H9 (cell line): ENCODE results near the gene FPGS. TPM values are rescaled to one million over a fixed set of nuclear protein-coding genes. Genes with fewer than 3 reads are reported as not detected.

Source experiments
- DNase-seq: peaks from one replicate; pipeline ENCODE4 v3.0.0-alpha.2; 2017
- H2AFZ ChIP-seq: one replicate; pipeline ENCODE4 v1.6.1; 2013; ENCODE audit warnings: mild to moderate bottlenecking, low read length, control low read depth, moderate library complexity
- H2AK5ac ChIP-seq: 2 replicates; pipeline ENCODE4 v1.6.1; 2013; ENCODE audit warnings: low read length, control low read depth, mixed read lengths; ENCODE audit not compliant: insufficient read length
- H2BK120ac ChIP-seq: one replicate; pipeline ENCODE4 v1.6.1; 2013; ENCODE audit warnings: low read depth, mild to moderate bottlenecking, low read length, control low read depth, inconsistent platforms; ENCODE audit not compliant: poor library complexity, severe bottlenecking
- H2BK12ac ChIP-seq: 2 replicates; pipeline ENCODE4 v1.6.1; 2013; ENCODE audit warnings: low read length, control low read depth, mixed read lengths, low read depth; ENCODE audit not compliant: insufficient read length
- H2BK15ac ChIP-seq: 2 replicates; pipeline ENCODE4 v1.6.1; 2013; ENCODE audit warnings: low read depth, low read length, control low read depth
- H2BK20ac ChIP-seq: one replicate; pipeline ENCODE4 v1.6.1; 2013; ENCODE audit warnings: low read depth, mild to moderate bottlenecking, low read length, control low read depth, inconsistent platforms; ENCODE audit not compliant: poor library complexity, severe bottlenecking
- H2BK5ac ChIP-seq: 2 replicates; pipeline ENCODE4 v1.6.1; 2013; ENCODE audit warnings: low read length, control low read depth, mixed read lengths; ENCODE audit not compliant: insufficient read length
- H3K14ac ChIP-seq: 2 replicates; pipeline ENCODE4 v1.6.1; 2013; ENCODE audit warnings: low read length, control low read depth; ENCODE audit not compliant: insufficient read depth
- H3K18ac ChIP-seq: 2 replicates; pipeline ENCODE4 v1.6.1; 2013; ENCODE audit warnings: low read depth, mild to moderate bottlenecking, mixed read lengths, low read length, control low read depth; ENCODE audit not compliant: insufficient read length
- H3K23ac ChIP-seq: 2 replicates; pipeline ENCODE4 v1.6.1; 2013; ENCODE audit warnings: low read length, control low read depth, mixed read lengths, low read depth; ENCODE audit not compliant: insufficient read length
- H3K23me2 ChIP-seq: 2 replicates; pipeline ENCODE4 v1.6.1; 2013; ENCODE audit warnings: low read depth, mild to moderate bottlenecking, mixed read lengths, low read length, control low read depth; ENCODE audit not compliant: insufficient read length, poor library complexity, severe bottlenecking
- H3K27ac ChIP-seq: 2 replicates; pipeline ENCODE4 v1.5.1; 2013; ENCODE audit warnings: low read length, control low read depth, mixed read lengths, low read depth; ENCODE audit not compliant: insufficient read length
- H3K27me3 ChIP-seq: 2 replicates; pipeline ENCODE4 v1.6.1; 2013; ENCODE audit warnings: low read length, control low read depth, inconsistent platforms; ENCODE audit not compliant: insufficient read depth
- H3K4ac ChIP-seq: 2 replicates; pipeline ENCODE4 v1.6.1; 2013; ENCODE audit warnings: low read depth, mild to moderate bottlenecking, control low read depth, inconsistent platforms, low read length, moderate library complexity
- H3K4me1 ChIP-seq: 2 replicates; pipeline ENCODE4 v1.6.1; 2013; ENCODE audit warnings: low read length, control low read depth, inconsistent platforms; ENCODE audit not compliant: insufficient read depth
- H3K4me2 ChIP-seq: 2 replicates; pipeline ENCODE4 v1.6.1; 2013; ENCODE audit warnings: low read length, control low read depth, mixed read lengths; ENCODE audit not compliant: insufficient read length, insufficient read depth
- H3K56ac ChIP-seq: 2 replicates; pipeline ENCODE4 v1.6.1; 2013; ENCODE audit warnings: low read depth, mild to moderate bottlenecking, mixed read lengths, low read length, control low read depth; ENCODE audit not compliant: insufficient read length
- H3K79me1 ChIP-seq: 2 replicates; pipeline ENCODE4 v1.6.1; 2013; ENCODE audit warnings: low read depth, mild to moderate bottlenecking, moderate library complexity, low read length, control low read depth, inconsistent platforms; ENCODE audit not compliant: insufficient read depth, poor library complexity, severe bottlenecking
- H3K79me2 ChIP-seq: 2 replicates; pipeline ENCODE4 v1.6.1; 2013; ENCODE audit warnings: low read length, control low read depth, inconsistent platforms; ENCODE audit not compliant: insufficient read depth
- H3K9ac ChIP-seq: 2 replicates; pipeline ENCODE4 v1.6.1; 2013; ENCODE audit warnings: low read length, control low read depth, mixed read lengths; ENCODE audit not compliant: insufficient read length; ENCODE audit errors: extremely low read depth
- H3K9me3 ChIP-seq: one replicate; pipeline ENCODE4 v1.6.1; 2013; ENCODE audit warnings: low read depth, low read length, inconsistent platforms; ENCODE audit not compliant: control insufficient read depth
- H3T11ph ChIP-seq: one replicate; pipeline ENCODE4 v1.6.1; 2013; ENCODE audit warnings: mild to moderate bottlenecking, low read length, control low read depth, inconsistent platforms
- H4K20me1 ChIP-seq: one replicate; pipeline ENCODE4 v1.6.1; 2013; ENCODE audit not compliant: control insufficient read depth, insufficient read length, insufficient read depth
- H4K5ac ChIP-seq: 2 replicates; pipeline ENCODE4 v1.6.1; 2013; ENCODE audit warnings: low read depth, mild to moderate bottlenecking, mixed read lengths, low read length, control low read depth; ENCODE audit not compliant: insufficient read length
- H4K8ac ChIP-seq: replicated peaks from 2 replicates; pipeline ENCODE4 v1.6.1; 2013; ENCODE audit warnings: low read length, control low read depth, mixed read lengths, low read depth; ENCODE audit not compliant: insufficient read length
- H4K91ac ChIP-seq: 2 replicates; pipeline ENCODE4 v1.6.1; 2013; ENCODE audit warnings: low read depth, mild to moderate bottlenecking, moderate library complexity, mixed read lengths, low read length, control low read depth; ENCODE audit not compliant: insufficient read length
- H3K27ac Mint-ChIP-seq, 3 experiments: 2 replicates in 2 of 3; 3 replicates in 1 of 3; pipeline ENCODE4 v1.8.0; 2020 to 2021; ENCODE audit warnings: mixed read lengths in 3 of 3, mild to moderate bottlenecking in 1 of 3, moderate library complexity in 1 of 3
- H3K27me3 Mint-ChIP-seq: 2 replicates; pipeline ENCODE4 v1.8.0; 2021; ENCODE audit warnings: low read depth, mild to moderate bottlenecking, moderate library complexity, mixed read lengths
- H3K36me3 Mint-ChIP-seq, 3 experiments: 2 replicates in 2 of 3; 3 replicates in 1 of 3; pipeline ENCODE4 v1.8.0; 2020 to 2021; ENCODE audit warnings: low read depth in 3 of 3, mixed read lengths in 3 of 3; ENCODE audit not compliant: insufficient read depth in 1 of 3
- H3K4me1 Mint-ChIP-seq, 2 experiments: 2 replicates each; pipeline ENCODE4 v1.8.0; 2020; ENCODE audit warnings: mixed read lengths in 2 of 2
- H3K4me3 Mint-ChIP-seq, 2 experiments: 2 replicates in 1 of 2; 3 replicates in 1 of 2; pipeline ENCODE4 v1.8.0; 2020 to 2021; ENCODE audit warnings: mild to moderate bottlenecking in 2 of 2, mixed read lengths in 2 of 2, moderate library complexity in 1 of 2
- H3K9me3 Mint-ChIP-seq, 2 experiments: 2 replicates in 1 of 2; 3 replicates in 1 of 2; pipeline ENCODE4 v1.8.0; 2020; ENCODE audit warnings: mild to moderate bottlenecking in 2 of 2, mixed read lengths in 2 of 2, moderate library complexity in 1 of 2
- WGBS: extraction: QIAGEN DNeasy Blood & Tissue Kit; methylation state at CpG from one replicate; pipeline ENCODE4 v1.1.7; 2013; ENCODE audit warnings: missing lambda C conversion rate, low lambda C conversion rate, mixed read lengths; ENCODE audit not compliant: insufficient read length; ENCODE audit errors: extremely low coverage; 5-methylcytosine and 5-hydroxymethylcytosine counted together
- total RNA-seq: library from RNA; stranded (reverse); gene quantifications from 2 replicates; pipeline ENCODE4 v1.2.1, GENCODE V29; 2021
- TF ChIP-seq, protein P1 (sequence below): fragments of 200-600 bp; sonication (generic); conservative IDR thresholded peaks from 3 replicates; pipeline ENCODE4 v1.8.0; 2021; ENCODE audit warnings: antibody characterized with exemption, mild to moderate bottlenecking

Gene FPGS
- total RNA-seq, 1 experiment from 2014 or later: 68.4 TPM

GRCh38 chr9:127841087-127841835 is 38.6 kb downstream of the FPGS start:
- Histone ChIP-seq H3K27ac (no peak overlapping the region), H4K20me1 (no peaks in the 10 kb centered on the region), H4K91ac (no peak overlapping the region), H2AFZ (no peak overlapping the region), H2BK12ac (no peak overlapping the region), H2BK20ac (no peak overlapping the region), H3K4me1 (no peaks in the 10 kb centered on the region), H3K4ac (no peak overlapping the region), H4K5ac (no peak overlapping the region), H3K9me3 (no peaks in the 10 kb centered on the region), H2BK15ac (no peak overlapping the region), H2BK5ac (no peak overlapping the region), H4K8ac (no peak overlapping the region), H3K23ac (no peak overlapping the region), H3K4me2 (no peak overlapping the region), H3K56ac (no peak overlapping the region), H3K14ac (no peak overlapping the region), H2AK5ac (no peak overlapping the region), H3T11ph (no peak overlapping the region), H2BK120ac (no peak overlapping the region), H3K27me3 (no peaks in the 10 kb centered on the region), H3K9ac (no peak overlapping the region), H3K18ac (no peak overlapping the region), H3K79me2 (no peaks in the 10 kb centered on the region), H3K23me2 (no peaks in the 10 kb centered on the region), H3K79me1 (no peaks in the 10 kb centered on the region)
- Mint-ChIP-seq H3K27ac (peak overlapping the region in 1 of 3 experiments; percentile 36; a peak in 2 of 7 replicates), H3K27me3 (no peaks in the 10 kb centered on the region), H3K9me3 (no peaks in the 10 kb centered on the region), H3K4me1 (peaks cover 4 to 6% of the 10 kb centered on the region in 2 experiments; a peak in 3 of 4 replicates), H3K36me3 (no peaks in the 10 kb centered on the region), H3K4me3 (no peak overlapping the region)
- DNase-seq: no peak
- no CpG with 5 or more reads among the region's 15 CpGs for WGBS
- TF ChIP-seq, protein P1, sequence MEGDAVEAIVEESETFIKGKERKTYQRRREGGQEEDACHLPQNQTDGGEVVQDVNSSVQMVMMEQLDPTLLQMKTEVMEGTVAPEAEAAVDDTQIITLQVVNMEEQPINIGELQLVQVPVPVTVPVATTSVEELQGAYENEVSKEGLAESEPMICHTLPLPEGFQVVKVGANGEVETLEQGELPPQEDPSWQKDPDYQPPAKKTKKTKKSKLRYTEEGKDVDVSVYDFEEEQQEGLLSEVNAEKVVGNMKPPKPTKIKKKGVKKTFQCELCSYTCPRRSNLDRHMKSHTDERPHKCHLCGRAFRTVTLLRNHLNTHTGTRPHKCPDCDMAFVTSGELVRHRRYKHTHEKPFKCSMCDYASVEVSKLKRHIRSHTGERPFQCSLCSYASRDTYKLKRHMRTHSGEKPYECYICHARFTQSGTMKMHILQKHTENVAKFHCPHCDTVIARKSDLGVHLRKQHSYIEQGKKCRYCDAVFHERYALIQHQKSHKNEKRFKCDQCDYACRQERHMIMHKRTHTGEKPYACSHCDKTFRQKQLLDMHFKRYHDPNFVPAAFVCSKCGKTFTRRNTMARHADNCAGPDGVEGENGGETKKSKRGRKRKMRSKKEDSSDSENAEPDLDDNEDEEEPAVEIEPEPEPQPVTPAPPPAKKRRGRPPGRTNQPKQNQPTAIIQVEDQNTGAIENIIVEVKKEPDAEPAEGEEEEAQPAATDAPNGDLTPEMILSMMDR: no peak
